Measurements from ENCODE around the gene PDE8A. TPM values are rescaled to one million over a fixed set of nuclear protein-coding genes. Genes with fewer than 3 reads are reported as not detected.
"Not testable (repeated sequence)": the region's sequence is repeated elsewhere in the genome, so short reads cannot be mapped to it uniquely, and the experiment has no call there.

PDE8A gene
- total RNA-seq, 2 donors from 2014 or later, result 63.3 to 85.3 TPM

GRCh38 chr15:85164841-85165466, 183.3 kb downstream of the PDE8A start:
- no peak overlapping the region for H3K9ac ChIP-seq (ENCODE audit: low read depth in 2 of 2, low read length in 2 of 2)
- DNase-seq, result no peak
- H3K27ac ChIP-seq, result no peak overlapping the region
- H3K9me3 ChIP-seq, result no peaks in the 10 kb centered on the region
- H3K36me3 ChIP-seq, result no peaks in the 10 kb centered on the region
- peaks cover 7% of the 10 kb centered on the region for H3K4me1 ChIP-seq
- no peak for TF ChIP-seq CTCF (IDR thresholded peaks at IDR 0.05)
- intact Hi-C loops (cut with DNase I), result loop anchor here (10.0 kb wide), 1 partner anchor 210 kb away; no protein-coding TSS in a partner anchor
- no peak overlapping the region for H3K4me3 ChIP-seq
- no peaks in the 10 kb centered on the region for H3K27me3 ChIP-seq

GRCh38 chr15:85167568-85167967, 185.9 kb downstream of the PDE8A start:
- no peak overlapping the region for H3K9ac ChIP-seq (ENCODE audit: low read depth in 2 of 2, low read length in 2 of 2)
- H3K27me3 ChIP-seq, result no peaks in the 10 kb centered on the region
- H3K4me3 ChIP-seq, result no peak overlapping the region
- H3K4me1 ChIP-seq, result peaks cover 7% of the 10 kb centered on the region
- H3K27ac ChIP-seq, result no peak overlapping the region
- no peaks in the 10 kb centered on the region for H3K36me3 ChIP-seq
- TF ChIP-seq CTCF (IDR thresholded peaks at IDR 0.05), result no peak
- intact Hi-C loops (cut with DNase I), result loop anchor here (10.0 kb wide), 1 partner anchor 213 kb away; no protein-coding TSS in a partner anchor
- DNase-seq, result no peak
- no peaks in the 10 kb centered on the region for H3K9me3 ChIP-seq

GRCh38 chr15:85168642-85169173, 187.1 kb downstream of the PDE8A start:
- Histone ChIP-seq H3K36me3 (no peaks in the 10 kb centered on the region), H3K27me3 (no peaks in the 10 kb centered on the region), H3K27ac (no peak overlapping the region), H3K4me3 (peak overlapping the region; percentile 26), H3K9me3 (no peaks in the 10 kb centered on the region), H3K9ac (ENCODE audit: low read depth in 2 of 2, low read length in 2 of 2) (no peak overlapping the region), H3K4me1 (peaks cover 7% of the 10 kb centered on the region)
- peak; percentile 61 for DNase-seq
- peak; percentile 38 for TF ChIP-seq CTCF (IDR thresholded peaks at IDR 0.05)
- intact Hi-C loops (cut with DNase I), result loop anchor here (10.0 kb wide), 1 partner anchor 214 kb away; no protein-coding TSS in a partner anchor

- Histone ChIP-seq H3K9ac (ENCODE audit: low read depth in 2 of 2, low read length in 2 of 2) (no peak overlapping the region), H3K36me3 (no peaks in the 10 kb centered on the region), H3K27me3 (no peaks in the 10 kb centered on the region), H3K4me1 (peaks cover 7% of the 10 kb centered on the region), H3K4me3 (no peak overlapping the region), H3K27ac (no peak overlapping the region), H3K9me3 (no peaks in the 10 kb centered on the region)
- intact Hi-C loops (cut with DNase I), result no loop called here
- TF ChIP-seq CTCF (IDR thresholded peaks at IDR 0.05), result no peak
- DNase-seq, result no peak
Measured at GRCh38 chr15:85171736-85172135, 190.1 kb downstream of the PDE8A start.

GRCh38 chr15:85172846-85173490, 191.3 kb downstream of the PDE8A start:
- H3K36me3 ChIP-seq, result no peaks in the 10 kb centered on the region
- H3K9me3 ChIP-seq, result no peaks in the 10 kb centered on the region
- H3K4me3 ChIP-seq, result no peak overlapping the region
- H3K27me3 ChIP-seq, result no peaks in the 10 kb centered on the region
- H3K27ac ChIP-seq, result no peak overlapping the region
- peaks cover 7% of the 10 kb centered on the region for H3K4me1 ChIP-seq
- TF ChIP-seq CTCF (IDR thresholded peaks at IDR 0.05), result no peak
- DNase-seq, result no peak
- no peak overlapping the region for H3K9ac ChIP-seq (ENCODE audit: low read depth in 2 of 2, low read length in 2 of 2)
- intact Hi-C loops (cut with DNase I), result no loop called here

- H3K4me1 ChIP-seq; H3K9me3 ChIP-seq; H3K4me3 ChIP-seq; DNase-seq; H3K9ac ChIP-seq (ENCODE audit: low read depth in 2 of 2, low read length in 2 of 2); H3K27me3 ChIP-seq; H3K27ac ChIP-seq; intact Hi-C loops (cut with DNase I); H3K36me3 ChIP-seq: not testable (repeated sequence)
Measured at GRCh38 chr15:85173630-85174029, 192.0 kb downstream of the PDE8A start.
